Panc1 (cell line): ENCODE measurements around the gene EPHA3. TPM values are rescaled to one million over a fixed set of nuclear protein-coding genes. Genes with fewer than 3 reads are reported as not detected.

Source experiments
- ATAC-seq: fragments of 200-7000 bp; cut with Tn5 transposase; 2 replicates; pipeline ENCODE4 v1.9.1; 2020; ENCODE audit warnings: mild to moderate bottlenecking, moderate library complexity
- BruUV-seq: library from RNA; stranded (reverse); fragments of 400-500 nt; replicated peaks from 2 replicates; lab custom pipeline; 2021; lab: Mats Ljungman, UMichigan
- CTCF ChIA-PET: fragments of 300-600 bp; sonication (Branson Sonifier 250); formaldehyde crosslinking; loops from one replicate; lab custom pipeline; 2022; ENCODE audit warnings: antibody characterized with exemption; lab: Charles Lee
- POLR2A ChIA-PET: fragments of 300-600 bp; sonication (Branson Sonifier 250); formaldehyde crosslinking; loops from one replicate; lab custom pipeline; 2022; ENCODE audit warnings: antibody characterized with exemption; lab: Charles Lee
- DNase-seq: peaks from one replicate; pipeline ENCODE4 v3.0.0-alpha.2; 2010; ENCODE audit warnings: low read depth, low spot score
- H3K27ac ChIP-seq: 2 replicates; pipeline ENCODE4 v1.5.1; 2011; ENCODE audit warnings: mild to moderate bottlenecking, low read length, inconsistent platforms
- H3K27me3 ChIP-seq: fragments of 200-500 bp; sonication (Bioruptor generic); 2 replicates; pipeline ENCODE4 v1.6.0; 2014; ENCODE audit warnings: low read length, inconsistent platforms; ENCODE audit not compliant: control insufficient read depth, insufficient read depth
- H3K36me3 ChIP-seq: fragments of 200-500 bp; sonication (Bioruptor generic); 2 replicates; pipeline ENCODE4 v1.5.1; 2014; ENCODE audit warnings: inconsistent platforms, mild to moderate bottlenecking, low read length, moderate library complexity; ENCODE audit not compliant: control insufficient read depth, insufficient read depth
- H3K4me1 ChIP-seq: 2 replicates; pipeline ENCODE4 v1.5.1; 2011; ENCODE audit warnings: inconsistent platforms, mild to moderate bottlenecking, low read length, moderate library complexity; ENCODE audit not compliant: control insufficient read depth, insufficient read depth
- H3K4me3 ChIP-seq, 2 experiments: 2 replicates each; pipeline ENCODE4 v1.5.1; 2011 to 2012; ENCODE audit warnings: low read depth in 2 of 2, low read length in 2 of 2, mild to moderate bottlenecking in 2 of 2, inconsistent platforms in 1 of 2, moderate library complexity in 1 of 2
- H3K9me3 ChIP-seq: fragments of 200-500 bp; sonication (Bioruptor generic); 2 replicates; pipeline ENCODE4 v1.5.1; 2014; ENCODE audit warnings: low read depth, mild to moderate bottlenecking, inconsistent platforms, low read length, moderate library complexity; ENCODE audit not compliant: control insufficient read depth, insufficient read depth
- CTCF ChIP-seq: fragments of 450-650 bp; IDR thresholded peaks from 2 replicates; pipeline ENCODE4 v1.5.1; 2017; ENCODE audit warnings: mild to moderate bottlenecking
- POLR2AphosphoS5 ChIP-seq: IDR thresholded peaks from 2 replicates; pipeline ENCODE4 v1.6.1; 2012; ENCODE audit warnings: mild to moderate bottlenecking, low read depth, low read length, moderate library complexity
- REST ChIP-seq, 2 experiments: IDR thresholded peaks; 2 replicates each; pipeline ENCODE4 v1.6.1; 2011 to 2012; ENCODE audit warnings: low read depth in 2 of 2, control low read depth in 1 of 2, low read length in 1 of 2, mild to moderate bottlenecking in 1 of 2, moderate library complexity in 1 of 2; ENCODE audit not compliant: insufficient read depth in 1 of 2
- SIN3A ChIP-seq: IDR thresholded peaks from 2 replicates; pipeline ENCODE4 v1.6.1; 2012; ENCODE audit warnings: low read depth, mild to moderate bottlenecking, low read length, moderate library complexity, borderline replicate concordance; ENCODE audit not compliant: insufficient read depth
- TCF7L2 ChIP-seq: IDR thresholded peaks from 2 replicates; pipeline ENCODE4 v1.6.1; 2011; ENCODE audit warnings: mild to moderate bottlenecking, low read depth, low read length, inconsistent platforms
- in situ Hi-C: cut with HindIII; loops from 2 replicates; pipeline ENCODE4 v1.10.0; 2016; ENCODE audit warnings: low sequenced_read_pairs, low pct_unique_long_range_greater_than_20kb
- intact Hi-C: fragments of 100-400 bp; cut with micrococcal nuclease; formaldehyde crosslinking; loops from one replicate; pipeline ENCODE4 v1.10.0; 2022; ENCODE audit not compliant: unreplicated experiment
- total RNA-seq: library from RNA; stranded (reverse); gene quantifications from one replicate; pipeline ENCODE4 v1.2.1, GENCODE V29; 2021; ENCODE audit not compliant: unreplicated experiment

Gene EPHA3
- total RNA-seq, 1 experiment from 2014 or later = 0.05 TPM

- DNase-seq = no peak
- Histone ChIP-seq H3K36me3 (no peaks in the 10 kb centered on the region), H3K4me3 (no peak overlapping the region), H3K27me3 (no peaks in the 10 kb centered on the region), H3K9me3 (no peaks in the 10 kb centered on the region), H3K4me1 (no peaks in the 10 kb centered on the region), H3K27ac (no peak overlapping the region)
- BruUV-seq = no TSS peak
- ATAC-seq = no peak
- in situ Hi-C loops = no loop called here
- ChIA-PET POLR2A (no interaction called here), CTCF (no interaction called here)
- intact Hi-C loops = no loop called here
- TF ChIP-seq CTCF = no peak
- TF ChIP-seq REST (IDR thresholded peaks at IDR 0.05; ENCODE audit: insufficient read depth in 1 of 2, low read depth in 2 of 2, low read length in 1 of 2) = no peak
- TF ChIP-seq TCF7L2 = no peak
- no peak for TF ChIP-seq SIN3A
- TF ChIP-seq POLR2AphosphoS5 = no peak
Measured at GRCh38 chr3:89506462-89507103, 399.2 kb downstream of the EPHA3 start.

- Histone ChIP-seq H3K4me3 (no peak overlapping the region), H3K9me3 (no peaks in the 10 kb centered on the region), H3K27ac (no peak overlapping the region), H3K4me1 (no peaks in the 10 kb centered on the region), H3K36me3 (no peaks in the 10 kb centered on the region), H3K27me3 (no peaks in the 10 kb centered on the region)
- no peak for DNase-seq
- TF ChIP-seq CTCF = no peak
- no peak for TF ChIP-seq SIN3A
- ChIA-PET POLR2A (no interaction called here), CTCF (no interaction called here)
- no peak for ATAC-seq
- in situ Hi-C loops = no loop called here
- intact Hi-C loops = no loop called here
- BruUV-seq = no TSS peak
Measured at GRCh38 chr3:89521328-89521727, 413.9 kb downstream of the EPHA3 start.
